ENCODE measurements around the gene DNAJC16.
"Not testable (repeated sequence)": the region's sequence is repeated elsewhere in the genome, so short reads cannot be mapped to it uniquely, and the experiment has no call there.

The DNAJC16 gene

GRCh38 chr1:15595809-15596617 lies 69.4 kb downstream of the DNAJC16 start:
- H3K79me1 ChIP-seq (ENCODE audit: low read depth, low read length), result no peaks in the 10 kb centered on the region
- H3K4me1 ChIP-seq (ENCODE audit: control insufficient read depth in 2 of 2, insufficient read depth in 1 of 2, low read depth in 1 of 2, low read length in 2 of 2), result peaks cover 0 to 4% of the 10 kb centered on the region in 2 donors
- no peak overlapping the region for H2AK5ac ChIP-seq (ENCODE audit: low read depth, low read length)
- no peak overlapping the region for H3K9ac ChIP-seq (ENCODE audit: low read depth, low read length, poor library complexity)
- H2BK120ac ChIP-seq (ENCODE audit: low read depth, low read length), result no peak overlapping the region
- H3K36me3 ChIP-seq (replicated peaks in 1 of 2; ENCODE audit: control insufficient read depth in 2 of 2, insufficient read depth in 2 of 2, low read length in 2 of 2), result no peaks in the 10 kb centered on the region
- no peak overlapping the region for H4K91ac ChIP-seq (ENCODE audit: low read depth, low read length, poor library complexity)
- H3K9me3 ChIP-seq (replicated peaks in 1 of 2; ENCODE audit: control insufficient read depth in 2 of 2, insufficient read depth in 1 of 2, low read depth in 1 of 2, low read length in 2 of 2), result no peaks in the 10 kb centered on the region
- H4K8ac ChIP-seq (ENCODE audit: low read depth, low read length), result no peak overlapping the region
- H3K4me3 ChIP-seq (ENCODE audit: low read length in 2 of 2), result no peak overlapping the region
- H3K27me3 ChIP-seq (ENCODE audit: control insufficient read depth in 3 of 3, insufficient read depth in 3 of 3, low read depth in 1 of 3, low read length in 3 of 3), result no peaks in the 10 kb centered on the region
- DNase-seq (ENCODE audit: low spot score), result no peak
- no peak overlapping the region for H2AFZ ChIP-seq (ENCODE audit: low read length)
- no peak overlapping the region for H3K23ac ChIP-seq (ENCODE audit: low read depth, low read length, poor library complexity)
- H3K18ac ChIP-seq (ENCODE audit: low read length), result no peak overlapping the region
- H2BK12ac ChIP-seq (ENCODE audit: low read length), result no peak overlapping the region
- no peak overlapping the region for H2BK5ac ChIP-seq (ENCODE audit: low read length)
- H2BK15ac ChIP-seq (ENCODE audit: low read length), result no peak overlapping the region
- no peak overlapping the region for H3K27ac ChIP-seq (replicated peaks; ENCODE audit: low read length)
- H3K4ac ChIP-seq (ENCODE audit: low read length), result no peak overlapping the region
- WGBS, 2 donors (ENCODE audit: extremely low coverage in 2 of 2, insufficient read length in 2 of 2, insufficient replicate concordance in 1 of 2), result no CpG with 5 or more reads among the region's 5 CpGs
- H3K4me2 ChIP-seq (ENCODE audit: insufficient read depth, low read length, poor library complexity, severe bottlenecking), result no peak overlapping the region
- no peak overlapping the region for H3K14ac ChIP-seq (ENCODE audit: low read length)

GRCh38 chr1:15598436-15598835 lies 71.8 kb downstream of the DNAJC16 start:
- no peak overlapping the region for H3K27ac ChIP-seq (replicated peaks; ENCODE audit: low read length)
- no peak for DNase-seq (ENCODE audit: low spot score)
- H3K79me1 ChIP-seq (ENCODE audit: low read depth, low read length), result no peaks in the 10 kb centered on the region
- no peak overlapping the region for H2BK120ac ChIP-seq (ENCODE audit: low read depth, low read length)
- H4K8ac ChIP-seq (ENCODE audit: low read depth, low read length), result no peak overlapping the region
- no peaks in the 10 kb centered on the region for H3K36me3 ChIP-seq (replicated peaks in 1 of 2; ENCODE audit: control insufficient read depth in 2 of 2, insufficient read depth in 2 of 2, low read length in 2 of 2)
- H3K4ac ChIP-seq (ENCODE audit: low read length), result no peak overlapping the region
- H3K27me3 ChIP-seq (ENCODE audit: control insufficient read depth in 3 of 3, insufficient read depth in 3 of 3, low read depth in 1 of 3, low read length in 3 of 3), result no peaks in the 10 kb centered on the region
- H3K23ac ChIP-seq (ENCODE audit: low read depth, low read length, poor library complexity), result no peak overlapping the region
- peaks cover 2 to 4% of the 10 kb centered on the region in 2 donors for H3K4me1 ChIP-seq (ENCODE audit: control insufficient read depth in 2 of 2, insufficient read depth in 1 of 2, low read depth in 1 of 2, low read length in 2 of 2)
- H3K18ac ChIP-seq (ENCODE audit: low read length), result no peak overlapping the region
- no peak overlapping the region for H2AK5ac ChIP-seq (ENCODE audit: low read depth, low read length)
- no peak overlapping the region for H3K14ac ChIP-seq (ENCODE audit: low read length)
- H3K9me3 ChIP-seq (replicated peaks in 1 of 2; ENCODE audit: control insufficient read depth in 2 of 2, insufficient read depth in 1 of 2, low read depth in 1 of 2, low read length in 2 of 2), result no peaks in the 10 kb centered on the region
- no peak overlapping the region for H2BK12ac ChIP-seq (ENCODE audit: low read length)
- no peak overlapping the region for H2BK15ac ChIP-seq (ENCODE audit: low read length)
- no peak overlapping the region for H3K9ac ChIP-seq (ENCODE audit: low read depth, low read length, poor library complexity)
- no CpG with 5 or more reads among the region's 2 CpGs for WGBS, 2 donors (ENCODE audit: extremely low coverage in 2 of 2, insufficient read length in 2 of 2, insufficient replicate concordance in 1 of 2)
- no peak overlapping the region for H4K91ac ChIP-seq (ENCODE audit: low read depth, low read length, poor library complexity)
- no peak overlapping the region for H3K4me2 ChIP-seq (ENCODE audit: insufficient read depth, low read length, poor library complexity, severe bottlenecking)
- no peak overlapping the region for H2AFZ ChIP-seq (ENCODE audit: low read length)
- no peak overlapping the region for H2BK5ac ChIP-seq (ENCODE audit: low read length)
- H3K4me3 ChIP-seq (ENCODE audit: low read length in 2 of 2), result no peak overlapping the region

GRCh38 chr1:15603050-15603965 lies 76.7 kb downstream of the DNAJC16 start:
- Histone ChIP-seq H3K14ac (ENCODE audit: low read length) (peak overlapping the region; percentile 38), H2BK15ac (ENCODE audit: low read length) (peak overlapping the region; percentile 58), H4K8ac (ENCODE audit: low read depth, low read length) (no peak overlapping the region), H3K18ac (ENCODE audit: low read length) (peak overlapping the region; percentile 96), H3K4me2 (ENCODE audit: insufficient read depth, low read length, poor library complexity, severe bottlenecking) (peak overlapping the region; percentile 77), H3K9me3 (replicated peaks in 1 of 2; ENCODE audit: control insufficient read depth in 2 of 2, insufficient read depth in 1 of 2, low read depth in 1 of 2, low read length in 2 of 2) (peaks cover 0 to 4% of the 10 kb centered on the region in 2 donors), H3K79me1 (ENCODE audit: low read depth, low read length) (no peaks in the 10 kb centered on the region), H3K4ac (ENCODE audit: low read length) (peak overlapping the region; percentile 76), H3K4me1 (ENCODE audit: control insufficient read depth in 2 of 2, insufficient read depth in 1 of 2, low read depth in 1 of 2, low read length in 2 of 2) (peaks cover 0 to 2% of the 10 kb centered on the region in 2 donors), H3K27ac (replicated peaks; ENCODE audit: low read length) (peak overlapping the region; percentile 54), H3K36me3 (replicated peaks in 1 of 2; ENCODE audit: control insufficient read depth in 2 of 2, insufficient read depth in 2 of 2, low read length in 2 of 2) (no peaks in the 10 kb centered on the region), H2AFZ (ENCODE audit: low read length) (peak overlapping the region; percentile 88), H3K23ac (ENCODE audit: low read depth, low read length, poor library complexity) (peak overlapping the region; percentile 80), H2BK120ac (ENCODE audit: low read depth, low read length) (peak overlapping the region; percentile 91), H4K91ac (ENCODE audit: low read depth, low read length, poor library complexity) (no peak overlapping the region), H2BK5ac (ENCODE audit: low read length) (peak overlapping the region; percentile 35), H3K4me3 (ENCODE audit: low read length in 2 of 2) (peak overlapping the region; percentile 62 to 83), H3K9ac (ENCODE audit: low read depth, low read length, poor library complexity) (peak overlapping the region; percentile 92), H3K27me3 (ENCODE audit: control insufficient read depth in 3 of 3, insufficient read depth in 3 of 3, low read depth in 1 of 3, low read length in 3 of 3) (no peaks in the 10 kb centered on the region), H2AK5ac (ENCODE audit: low read depth, low read length) (peak overlapping the region; percentile 97), H2BK12ac (ENCODE audit: low read length) (no peak overlapping the region)
- peak; percentile 84 for DNase-seq (ENCODE audit: low spot score)
- WGBS, 2 donors (ENCODE audit: extremely low coverage in 2 of 2, insufficient read length in 2 of 2, insufficient replicate concordance in 1 of 2), result 100% methylated on average over 1 to 2 of the region's 56 CpGs

GRCh38 chr1:15603966-15604282 lies 77.3 kb downstream of the DNAJC16 start:
- H2BK15ac ChIP-seq (ENCODE audit: low read length); H3K14ac ChIP-seq (ENCODE audit: low read length); H3K4ac ChIP-seq (ENCODE audit: low read length); DNase-seq (ENCODE audit: low spot score); H2AK5ac ChIP-seq (ENCODE audit: low read depth, low read length); H3K79me1 ChIP-seq (ENCODE audit: low read depth, low read length); H2BK5ac ChIP-seq (ENCODE audit: low read length); H3K36me3 ChIP-seq (replicated peaks in 1 of 2; ENCODE audit: control insufficient read depth in 2 of 2, insufficient read depth in 2 of 2, low read length in 2 of 2); H3K27me3 ChIP-seq (ENCODE audit: control insufficient read depth in 3 of 3, insufficient read depth in 3 of 3, low read depth in 1 of 3, low read length in 3 of 3); H2BK12ac ChIP-seq (ENCODE audit: low read length); H3K9me3 ChIP-seq (replicated peaks in 1 of 2; ENCODE audit: control insufficient read depth in 2 of 2, insufficient read depth in 1 of 2, low read depth in 1 of 2, low read length in 2 of 2); H3K23ac ChIP-seq (ENCODE audit: low read depth, low read length, poor library complexity); H3K4me1 ChIP-seq (ENCODE audit: control insufficient read depth in 2 of 2, insufficient read depth in 1 of 2, low read depth in 1 of 2, low read length in 2 of 2); H3K18ac ChIP-seq (ENCODE audit: low read length); H4K91ac ChIP-seq (ENCODE audit: low read depth, low read length, poor library complexity); H2BK120ac ChIP-seq (ENCODE audit: low read depth, low read length); H4K8ac ChIP-seq (ENCODE audit: low read depth, low read length); H3K9ac ChIP-seq (ENCODE audit: low read depth, low read length, poor library complexity): not testable (repeated sequence)
- peak overlapping the region; percentile 58 for H3K4me2 ChIP-seq (ENCODE audit: insufficient read depth, low read length, poor library complexity, severe bottlenecking)
- H3K4me3 ChIP-seq (ENCODE audit: low read length in 2 of 2), result peak overlapping the region; percentile 62 to 83
- no CpG with 5 or more reads among the region's 13 CpGs for WGBS, 2 donors (ENCODE audit: extremely low coverage in 2 of 2, insufficient read length in 2 of 2, insufficient replicate concordance in 1 of 2)
- H2AFZ ChIP-seq (ENCODE audit: low read length), result peak overlapping the region; percentile 88
- peak overlapping the region; percentile 54 for H3K27ac ChIP-seq (replicated peaks; ENCODE audit: low read length)

Data from neuronal stem cell (in vitro differentiated cells).